NCI-H2196 treated with DMSO at 0.1 percent for 48 hours (cell line): Measurements from ENCODE around the gene DUOXA2.
A peak's percentile ranks its signal among the peaks of the same experiment; 100 is the strongest.

Experiments used
- DNase-seq: peaks from one replicate; lab custom pipeline; 2025; ENCODE audit not compliant: unreplicated experiment; lab: John Stamatoyannopoulos, UW

Gene DUOXA2

DNA sequence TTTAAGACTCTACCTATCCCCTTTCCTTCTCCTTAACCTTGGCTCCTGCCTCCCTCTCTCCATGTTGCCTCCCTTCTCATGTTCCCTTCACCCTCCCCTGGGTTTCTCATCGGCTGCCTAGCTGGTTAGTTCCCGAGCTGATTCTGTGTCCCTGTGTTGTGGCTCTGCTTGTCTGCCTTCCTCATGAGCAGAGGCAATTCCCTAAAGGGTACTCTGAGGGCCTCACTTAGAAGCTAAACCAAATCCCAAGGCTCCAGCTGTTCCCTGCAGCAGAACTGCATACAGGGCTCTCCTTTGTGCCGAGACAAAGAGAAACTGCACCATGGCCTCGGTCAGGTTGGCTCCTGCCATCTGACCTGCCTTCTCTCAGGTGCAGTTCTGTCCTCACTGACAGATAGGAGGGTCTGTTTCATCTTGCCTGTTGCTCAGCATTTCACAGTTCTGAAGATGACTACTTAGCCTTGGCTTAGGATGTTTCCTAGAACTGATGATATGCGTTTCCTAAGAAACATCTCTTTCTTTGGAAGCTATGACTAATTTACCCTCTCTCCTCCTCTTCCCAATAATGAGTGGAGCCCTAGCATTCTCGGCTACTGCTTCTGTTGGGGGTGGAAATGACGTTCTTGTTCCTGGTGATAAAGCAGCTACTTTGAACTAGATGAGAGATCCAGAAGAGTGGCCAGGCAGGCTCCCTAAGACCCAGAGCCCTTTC lies 42.8 kb downstream of the DUOXA2 start:
- no peak for DNase-seq

DNA sequence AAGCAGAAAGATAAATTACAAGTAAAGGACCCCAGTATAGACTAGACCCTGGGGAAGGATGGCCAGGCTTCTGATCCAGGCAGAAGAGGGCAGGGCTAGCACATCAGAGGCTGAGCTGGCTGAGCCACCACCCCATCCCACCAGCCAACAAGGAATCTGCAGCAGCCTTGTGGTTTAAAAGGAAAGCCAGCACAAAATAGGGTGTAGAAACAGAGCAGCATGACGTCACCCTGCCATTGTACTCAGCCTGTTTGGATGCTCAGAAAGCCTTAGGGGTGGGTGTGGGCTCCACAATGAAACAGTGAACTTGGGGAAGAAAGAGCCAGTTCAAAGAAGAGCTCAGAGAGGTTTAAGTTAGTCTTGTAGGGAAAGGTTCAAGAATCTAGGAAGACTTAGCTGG lies 43.8 kb downstream of the DUOXA2 start:
- no peak for DNase-seq

DNA sequence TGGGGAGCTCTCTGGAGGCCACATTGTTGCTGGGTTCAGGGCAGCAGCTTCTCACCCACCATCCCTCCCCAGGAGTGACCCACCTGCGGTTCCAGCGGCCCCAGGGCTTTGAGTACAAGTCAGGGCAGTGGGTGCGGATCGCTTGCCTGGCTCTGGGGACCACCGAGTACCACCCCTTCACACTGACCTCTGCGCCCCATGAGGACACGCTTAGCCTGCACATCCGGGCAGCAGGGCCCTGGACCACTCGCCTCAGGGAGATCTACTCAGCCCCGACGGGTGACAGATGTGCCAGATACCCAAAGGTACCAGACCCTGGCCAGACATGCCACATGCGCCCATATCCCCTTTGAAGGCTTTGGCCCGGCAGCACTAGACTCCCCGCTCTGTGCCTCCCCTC lies 47.5 kb downstream of the DUOXA2 start:
- DNase-seq = no peak

DNA sequence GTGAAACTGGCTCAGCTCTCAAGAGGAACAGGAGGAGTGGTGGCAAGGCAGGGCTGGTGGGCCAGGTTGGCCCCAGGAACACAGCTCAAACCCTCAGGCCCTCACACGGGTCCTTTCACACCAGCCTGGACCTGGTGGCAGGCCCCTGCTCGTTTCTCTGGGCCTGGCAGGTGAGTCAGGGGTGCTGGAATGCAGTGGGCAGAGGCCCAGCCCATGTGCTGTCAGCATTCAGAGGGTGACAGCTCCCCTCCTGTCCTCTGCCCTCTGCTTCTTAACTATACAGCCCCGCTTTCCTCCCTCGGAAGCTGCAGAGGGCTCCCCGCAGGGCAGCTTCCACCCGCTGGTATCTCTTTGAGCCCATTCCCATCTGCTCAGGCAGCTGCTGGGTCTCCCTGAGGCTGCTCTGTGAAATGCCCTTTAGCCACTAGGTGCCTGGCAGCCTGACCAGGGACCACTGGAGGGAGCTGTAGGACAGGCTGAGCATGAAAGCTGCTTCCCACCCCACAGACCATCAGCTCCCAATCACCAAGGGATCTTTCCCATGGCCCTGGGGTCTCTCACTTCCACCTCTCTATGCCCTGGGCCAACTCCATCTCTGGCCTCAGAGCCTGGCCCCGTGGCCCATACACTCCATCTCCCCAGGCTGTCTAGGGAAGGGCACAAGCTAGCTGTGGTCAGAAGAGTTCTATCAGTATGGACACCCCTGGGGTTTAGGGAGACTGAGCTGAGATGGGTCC lies 48.8 kb downstream of the DUOXA2 start:
- DNase-seq = peak; percentile 39

DNA sequence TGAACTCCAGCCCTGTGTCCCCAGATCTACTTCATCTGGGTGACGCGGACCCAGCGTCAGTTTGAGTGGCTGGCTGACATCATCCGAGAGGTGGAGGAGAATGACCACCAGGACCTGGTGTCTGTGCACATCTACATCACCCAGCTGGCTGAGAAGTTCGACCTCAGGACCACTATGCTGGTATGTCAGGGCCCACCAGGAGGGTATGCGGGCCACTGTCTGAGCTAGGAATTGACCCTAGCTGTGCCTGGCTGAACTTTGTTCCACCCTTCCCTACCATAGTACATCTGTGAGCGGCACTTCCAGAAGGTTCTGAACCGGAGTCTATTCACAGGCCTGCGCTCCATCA lies 49.4 kb downstream of the DUOXA2 start:
- DNase-seq = no peak

DNA sequence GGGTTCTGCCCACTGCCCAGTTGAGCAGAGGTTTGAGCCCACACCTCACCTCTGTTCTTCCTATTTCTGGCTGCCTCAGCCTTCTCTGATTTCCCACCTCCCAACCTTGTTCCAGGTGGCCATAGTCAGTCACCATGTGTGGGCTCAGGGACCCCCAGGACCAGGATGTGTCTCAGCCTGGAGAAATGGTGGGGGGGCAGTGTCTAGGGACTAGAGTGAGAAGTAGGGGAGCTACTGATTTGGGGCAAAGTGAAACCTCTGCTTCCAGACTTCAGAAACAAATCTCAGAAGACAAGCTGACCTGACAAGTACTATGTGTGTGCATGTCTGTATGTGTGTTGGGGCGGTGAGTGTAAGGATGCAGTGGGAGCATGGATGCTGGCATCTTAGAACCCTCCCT lies 50.8 kb downstream of the DUOXA2 start:
- DNase-seq = no peak

DNA sequence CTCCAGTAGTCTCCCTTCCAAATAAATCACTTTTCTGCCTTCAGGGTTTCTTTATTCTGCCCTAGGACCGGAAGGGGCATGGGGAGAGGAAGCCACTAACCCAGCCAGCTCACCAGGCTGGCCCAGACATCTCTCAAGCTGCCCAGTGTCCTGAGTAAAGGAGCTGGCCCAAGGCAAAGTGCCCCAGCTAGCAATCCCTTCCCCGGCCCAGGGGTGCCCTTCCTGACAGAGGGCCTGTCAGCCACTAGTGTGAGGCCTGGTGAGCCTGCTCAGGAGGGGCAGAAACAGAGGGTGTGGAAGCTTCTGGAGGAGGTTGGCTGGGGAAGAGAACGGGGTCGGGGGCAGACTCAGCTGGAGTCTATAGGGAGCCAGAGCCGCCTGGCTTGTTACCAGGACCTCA lies 51.4 kb downstream of the DUOXA2 start:
- DNase-seq = no peak

DNA sequence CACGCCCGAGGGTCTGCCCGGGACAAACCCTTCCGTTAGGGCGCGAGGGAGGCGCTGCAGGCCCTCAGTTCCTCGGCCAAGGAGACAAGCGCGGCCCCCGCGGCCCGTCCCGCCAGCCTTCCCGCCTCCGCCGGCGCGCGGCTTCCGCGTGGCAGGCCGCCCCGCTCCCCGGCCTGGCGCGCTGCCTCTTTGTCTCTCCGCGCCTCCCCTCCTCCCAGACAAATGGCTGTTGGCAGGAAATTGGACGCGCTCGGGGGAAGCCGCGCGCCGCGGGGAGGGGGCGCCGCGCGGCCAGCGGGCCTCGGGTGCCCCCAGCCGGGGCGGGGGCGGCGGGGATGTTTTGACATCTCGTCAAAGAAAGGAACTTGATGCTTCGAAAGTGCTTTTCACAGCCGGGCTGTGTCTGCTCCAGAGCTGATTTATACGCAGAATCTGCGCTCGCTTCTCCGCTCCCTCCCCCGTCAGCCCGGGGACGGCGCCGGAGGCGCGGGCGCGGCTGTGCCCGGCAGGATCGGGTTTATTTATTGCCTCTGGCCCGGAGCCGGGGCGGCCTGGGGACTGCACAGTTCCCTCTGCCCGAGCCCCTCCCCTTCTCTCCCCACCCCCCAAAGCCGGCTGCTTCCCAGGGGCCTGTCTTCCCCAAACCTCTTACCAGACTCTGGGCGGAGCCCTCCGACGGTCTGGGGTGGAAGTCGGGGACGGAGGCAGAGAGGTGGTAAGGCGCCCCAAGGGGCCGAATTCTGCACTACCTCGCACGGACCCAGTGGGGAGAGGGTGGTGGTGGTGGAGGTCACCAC lies 52.9 kb downstream of the DUOXA2 start:
- DNase-seq = peak; percentile 11

DNA sequence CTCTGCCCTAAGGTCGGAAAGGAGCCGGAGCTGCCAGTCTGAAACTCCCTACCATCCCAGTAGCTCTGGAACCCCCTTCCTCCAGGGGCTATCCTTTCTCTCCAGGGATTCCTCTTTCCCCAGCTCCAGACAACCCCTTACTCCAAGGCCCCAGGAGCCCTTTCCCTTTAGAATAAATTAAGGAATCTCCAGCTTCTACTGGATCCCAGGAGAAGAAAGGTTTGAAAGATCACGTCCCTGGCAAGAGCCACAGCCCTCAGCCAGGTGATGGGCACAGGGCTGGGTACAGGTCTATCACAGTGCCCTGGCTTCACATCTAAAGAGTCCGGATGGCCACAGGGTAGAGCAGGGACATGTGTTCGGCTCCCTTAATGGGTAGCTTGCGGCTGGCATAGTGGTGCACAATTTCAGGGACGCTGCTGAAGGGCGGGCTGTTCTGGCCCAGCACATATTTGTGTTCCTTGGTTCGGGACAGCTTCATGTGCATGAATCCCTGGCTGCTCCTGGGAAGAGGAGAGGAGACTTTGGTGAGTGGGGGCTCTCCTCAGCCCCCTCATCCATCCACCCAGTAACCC lies 53.6 kb downstream of the DUOXA2 start:
- no peak for DNase-seq
